Measurements from ENCODE around the gene LRP2.
A peak's percentile ranks its signal among the peaks of the same experiment; 100 is the strongest.

LRP2 gene

DNA sequence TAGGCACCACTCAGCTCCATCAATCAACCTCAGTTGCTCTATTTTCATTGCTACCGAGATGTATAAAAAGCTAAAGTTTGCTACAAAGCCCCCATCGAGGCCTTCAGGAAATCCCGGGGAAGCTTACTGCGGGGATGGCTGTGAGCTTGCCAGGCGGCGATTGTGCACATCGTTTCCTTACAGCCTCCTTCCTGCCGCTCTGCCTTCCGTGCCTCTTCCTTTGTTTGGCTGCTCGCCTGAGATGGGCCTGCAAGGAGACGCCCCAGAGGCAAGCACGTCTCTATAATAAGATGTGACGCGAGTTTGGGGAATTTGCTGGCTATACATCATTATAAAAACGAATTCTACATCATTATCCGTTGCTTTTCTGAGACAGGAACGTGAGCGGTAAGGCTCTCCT, 251.4 kb downstream of the LRP2 start:
- Histone ChIP-seq H3K4me3 (ENCODE audit: low read depth, low read length) (no peak overlapping the region), H3K4me2 (ENCODE audit: low read length) (no peak overlapping the region), H3K9ac (no peak overlapping the region), H3K27ac (no peak overlapping the region), H2AFZ (no peak overlapping the region), H3K79me2 (no peaks in the 10 kb centered on the region), H3K36me3 (ENCODE audit: control insufficient read depth, insufficient read depth, low read length) (no peaks in the 10 kb centered on the region), H3K9me3 (ENCODE audit: control insufficient read depth, low read length) (no peaks in the 10 kb centered on the region), H3K4me1 (no peaks in the 10 kb centered on the region), H3K27me3 (ENCODE audit: control insufficient read depth, insufficient read depth, low read length) (no peaks in the 10 kb centered on the region)
- TF ChIP-seq, protein P1, sequence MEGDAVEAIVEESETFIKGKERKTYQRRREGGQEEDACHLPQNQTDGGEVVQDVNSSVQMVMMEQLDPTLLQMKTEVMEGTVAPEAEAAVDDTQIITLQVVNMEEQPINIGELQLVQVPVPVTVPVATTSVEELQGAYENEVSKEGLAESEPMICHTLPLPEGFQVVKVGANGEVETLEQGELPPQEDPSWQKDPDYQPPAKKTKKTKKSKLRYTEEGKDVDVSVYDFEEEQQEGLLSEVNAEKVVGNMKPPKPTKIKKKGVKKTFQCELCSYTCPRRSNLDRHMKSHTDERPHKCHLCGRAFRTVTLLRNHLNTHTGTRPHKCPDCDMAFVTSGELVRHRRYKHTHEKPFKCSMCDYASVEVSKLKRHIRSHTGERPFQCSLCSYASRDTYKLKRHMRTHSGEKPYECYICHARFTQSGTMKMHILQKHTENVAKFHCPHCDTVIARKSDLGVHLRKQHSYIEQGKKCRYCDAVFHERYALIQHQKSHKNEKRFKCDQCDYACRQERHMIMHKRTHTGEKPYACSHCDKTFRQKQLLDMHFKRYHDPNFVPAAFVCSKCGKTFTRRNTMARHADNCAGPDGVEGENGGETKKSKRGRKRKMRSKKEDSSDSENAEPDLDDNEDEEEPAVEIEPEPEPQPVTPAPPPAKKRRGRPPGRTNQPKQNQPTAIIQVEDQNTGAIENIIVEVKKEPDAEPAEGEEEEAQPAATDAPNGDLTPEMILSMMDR (IDR thresholded peaks at IDR 0.05): no peak

GRCh38 chr2:169110419-169110818, 251.9 kb downstream of the LRP2 start:
- H3K4me2 ChIP-seq (ENCODE audit: low read length): no peak overlapping the region
- TF ChIP-seq, protein P1 (IDR thresholded peaks at IDR 0.05): no peak
- no peaks in the 10 kb centered on the region for H3K27me3 ChIP-seq (ENCODE audit: control insufficient read depth, insufficient read depth, low read length)
- H3K79me2 ChIP-seq: no peaks in the 10 kb centered on the region
- H3K4me3 ChIP-seq (ENCODE audit: low read depth, low read length): no peak overlapping the region
- no peak overlapping the region for H2AFZ ChIP-seq
- no peak overlapping the region for H3K9ac ChIP-seq
- H3K36me3 ChIP-seq (ENCODE audit: control insufficient read depth, insufficient read depth, low read length): no peaks in the 10 kb centered on the region
- H3K9me3 ChIP-seq (ENCODE audit: control insufficient read depth, low read length): no peaks in the 10 kb centered on the region
- H3K27ac ChIP-seq: no peak overlapping the region
- no peaks in the 10 kb centered on the region for H3K4me1 ChIP-seq

- Histone ChIP-seq H3K9ac (no peak overlapping the region), H2AFZ (no peak overlapping the region), H3K27ac (no peak overlapping the region), H3K27me3 (ENCODE audit: control insufficient read depth, insufficient read depth, low read length) (no peaks in the 10 kb centered on the region), H3K79me2 (no peaks in the 10 kb centered on the region), H3K4me2 (ENCODE audit: low read length) (no peak overlapping the region), H3K4me1 (no peaks in the 10 kb centered on the region), H3K9me3 (ENCODE audit: control insufficient read depth, low read length) (no peaks in the 10 kb centered on the region), H3K4me3 (ENCODE audit: low read depth, low read length) (no peak overlapping the region), H3K36me3 (ENCODE audit: control insufficient read depth, insufficient read depth, low read length) (no peaks in the 10 kb centered on the region)
- TF ChIP-seq, protein P1 (IDR thresholded peaks at IDR 0.05): peak; percentile 92
Observed at GRCh38 chr2:169109502-169110409, 252.6 kb downstream of the LRP2 start.

DNA sequence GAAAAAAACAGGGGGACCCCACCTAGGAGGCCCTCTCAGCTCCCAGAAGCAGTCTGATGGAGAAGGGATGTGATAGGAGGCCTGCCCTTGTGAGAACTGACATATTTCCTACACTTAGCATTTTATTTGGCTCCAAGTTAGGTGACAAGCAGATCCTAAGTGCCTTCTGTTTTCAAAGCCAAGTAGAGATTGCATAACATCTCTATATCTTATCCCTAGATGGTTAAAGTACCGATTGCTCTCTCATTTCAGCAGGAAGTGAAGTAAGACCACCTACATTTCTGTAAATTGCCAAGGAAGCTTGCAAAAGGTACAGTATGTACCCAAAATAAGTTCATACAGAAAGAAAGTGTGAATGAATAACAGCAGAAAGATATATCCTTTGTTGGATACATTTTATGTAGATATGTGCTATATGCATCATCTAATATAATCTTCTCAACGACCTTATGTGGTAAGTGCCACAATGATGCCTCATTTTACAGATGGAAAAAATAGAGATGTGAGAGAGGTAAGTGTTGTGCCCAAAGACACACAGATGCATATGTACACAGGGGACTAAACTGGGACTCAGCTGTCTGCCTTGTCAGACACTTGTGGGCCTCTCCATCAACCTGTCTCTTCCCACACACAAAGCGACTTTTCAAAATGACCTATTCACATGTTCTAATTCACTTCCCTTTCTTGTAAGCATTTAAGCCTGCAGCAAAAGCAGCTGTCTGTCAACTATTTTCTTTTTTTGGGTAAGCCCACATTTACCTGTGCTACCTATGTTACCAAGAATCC, 254.0 kb downstream of the LRP2 start:
- Histone ChIP-seq H3K4me3 (ENCODE audit: low read depth, low read length) (no peak overlapping the region), H3K9ac (no peak overlapping the region), H3K4me1 (no peaks in the 10 kb centered on the region), H3K9me3 (ENCODE audit: control insufficient read depth, low read length) (no peaks in the 10 kb centered on the region), H2AFZ (no peak overlapping the region), H3K36me3 (ENCODE audit: control insufficient read depth, insufficient read depth, low read length) (no peaks in the 10 kb centered on the region), H3K79me2 (no peaks in the 10 kb centered on the region), H3K27me3 (ENCODE audit: control insufficient read depth, insufficient read depth, low read length) (no peaks in the 10 kb centered on the region), H3K4me2 (ENCODE audit: low read length) (no peak overlapping the region), H3K27ac (no peak overlapping the region)
- TF ChIP-seq, protein P1 (IDR thresholded peaks at IDR 0.05): no peak
